Measurements from ENCODE around the gene METTL16. TPM values are rescaled to one million over a fixed set of nuclear protein-coding genes. Genes with fewer than 3 reads are reported as not detected.
"Not testable (repeated sequence)": the region's sequence is repeated elsewhere in the genome, so short reads cannot be mapped to it uniquely, and the experiment has no call there.

METTL16 gene
- polyA plus RNA-seq, 1 of the 3 experiments (the other 2 are of a cell fraction): 8.1 TPM

GRCh38 chr17:2531243-2531954 lies 19.7 kb upstream of the METTL16 start:
- not testable (repeated sequence) for H3K4me2 ChIP-seq; H4K20me1 ChIP-seq (ENCODE audit: insufficient read depth); H3K4me1 ChIP-seq (ENCODE audit: control insufficient read depth in 1 of 2, insufficient read depth in 2 of 2, low read depth in 1 of 2, low read length in 1 of 2); H3K36me3 ChIP-seq (replicated peaks in 1 of 2; ENCODE audit: control insufficient read depth in 1 of 2, insufficient read depth in 2 of 2, low read length in 1 of 2); H3K79me2 ChIP-seq (ENCODE audit: insufficient read depth); H3K9me2 ChIP-seq; H3F3A ChIP-seq (replicated peaks; ENCODE audit: insufficient read depth); H2AFZ ChIP-seq (ENCODE audit: low read depth); H3K4me3 ChIP-seq (ENCODE audit: low read depth in 2 of 2, low read length in 1 of 2); H3K9ac ChIP-seq; H3K27me3 ChIP-seq (ENCODE audit: insufficient read depth); H3K27ac ChIP-seq (ENCODE audit: low read depth in 2 of 2, low read length in 1 of 2); DNase-seq; H3K9me3 ChIP-seq
- ChIA-PET POLR2A (interaction anchor here (0.9 kb wide), 1 partner anchor 20 kb away, joined by 3 read pairs; the partner anchor contains the start of gene METTL16), CTCF (interaction anchor here (1.1 kb wide), 1 partner anchor 15 kb away, joined by 3 read pairs; no protein-coding TSS in a partner anchor)
- 73% methylated on average over 9 of the region's 9 CpGs for WGBS (ENCODE audit: low lambda C conversion rate)

GRCh38 chr17:2521775-2522410 lies 10.2 kb upstream of the METTL16 start:
- H3K4me2 ChIP-seq; H3K27me3 ChIP-seq (ENCODE audit: insufficient read depth); H3K4me3 ChIP-seq (ENCODE audit: low read depth in 2 of 2, low read length in 1 of 2); H3K9me3 ChIP-seq; H3K79me2 ChIP-seq (ENCODE audit: insufficient read depth); H3K9me2 ChIP-seq; DNase-seq; H2AFZ ChIP-seq (ENCODE audit: low read depth); H3K9ac ChIP-seq; H3K4me1 ChIP-seq (ENCODE audit: control insufficient read depth in 1 of 2, insufficient read depth in 2 of 2, low read depth in 1 of 2, low read length in 1 of 2); H3F3A ChIP-seq (replicated peaks; ENCODE audit: insufficient read depth); POLR2A ChIA-PET; H3K27ac ChIP-seq (ENCODE audit: low read depth in 2 of 2, low read length in 1 of 2); H4K20me1 ChIP-seq (ENCODE audit: insufficient read depth); H3K36me3 ChIP-seq (replicated peaks in 1 of 2; ENCODE audit: control insufficient read depth in 1 of 2, insufficient read depth in 2 of 2, low read length in 1 of 2); CTCF ChIA-PET: not testable (repeated sequence)
- 88% methylated on average over 15 of the region's 15 CpGs for WGBS (ENCODE audit: low lambda C conversion rate)

GRCh38 chr17:2521257-2521656 lies 9.6 kb upstream of the METTL16 start:
- POLR2A ChIA-PET: no interaction called here
- no peaks in the 10 kb centered on the region for H3F3A ChIP-seq (replicated peaks; ENCODE audit: insufficient read depth)
- 83% methylated on average over 5 of the region's 5 CpGs for WGBS (ENCODE audit: low lambda C conversion rate)
- H3K9me3 ChIP-seq: no peaks in the 10 kb centered on the region
- H3K27ac ChIP-seq (ENCODE audit: low read depth in 2 of 2, low read length in 1 of 2): no peak overlapping the region
- H3K4me1 ChIP-seq (ENCODE audit: control insufficient read depth in 1 of 2, insufficient read depth in 2 of 2, low read depth in 1 of 2, low read length in 1 of 2): no peaks in the 10 kb centered on the region
- no peak for DNase-seq
- H3K4me2 ChIP-seq: no peak overlapping the region
- no peaks in the 10 kb centered on the region for H3K9me2 ChIP-seq
- TF ChIP-seq FOSL2 (IDR thresholded peaks at IDR 0.05; ENCODE audit: borderline replicate concordance, low read depth): no peak
- TF ChIP-seq EP300 (IDR thresholded peaks at IDR 0.05; ENCODE audit: borderline replicate concordance in 1 of 2, low read depth in 1 of 2, low read length in 1 of 2): no peak
- TF ChIP-seq FOXJ3 (CRISPR knock-in tag; IDR thresholded peaks at IDR 0.05): no peak
- no peak for TF ChIP-seq GATA2 (CRISPR knock-in tag; IDR thresholded peaks at IDR 0.05)
- no peaks in the 10 kb centered on the region for H3K27me3 ChIP-seq (ENCODE audit: insufficient read depth)
- no peaks in the 10 kb centered on the region for H3K36me3 ChIP-seq (replicated peaks in 1 of 2; ENCODE audit: control insufficient read depth in 1 of 2, insufficient read depth in 2 of 2, low read length in 1 of 2)
- CTCF ChIA-PET: no interaction called here
- no peak overlapping the region for H3K9ac ChIP-seq
- no peaks in the 10 kb centered on the region for H3K79me2 ChIP-seq (ENCODE audit: insufficient read depth)
- H4K20me1 ChIP-seq (ENCODE audit: insufficient read depth): no peaks in the 10 kb centered on the region
- no peak overlapping the region for H3K4me3 ChIP-seq (ENCODE audit: low read depth in 2 of 2, low read length in 1 of 2)
- H2AFZ ChIP-seq (ENCODE audit: low read depth): no peak overlapping the region

- DNase-seq: no peak
- Histone ChIP-seq H3K4me3 (ENCODE audit: low read depth in 2 of 2, low read length in 1 of 2) (no peak overlapping the region), H3K27ac (ENCODE audit: low read depth in 2 of 2, low read length in 1 of 2) (no peak overlapping the region), H3K27me3 (ENCODE audit: insufficient read depth) (no peaks in the 10 kb centered on the region), H3F3A (replicated peaks; ENCODE audit: insufficient read depth) (no peaks in the 10 kb centered on the region), H2AFZ (ENCODE audit: low read depth) (no peak overlapping the region), H3K9me2 (no peaks in the 10 kb centered on the region), H3K9ac (no peak overlapping the region), H4K20me1 (ENCODE audit: insufficient read depth) (no peaks in the 10 kb centered on the region), H3K36me3 (replicated peaks in 1 of 2; ENCODE audit: control insufficient read depth in 1 of 2, insufficient read depth in 2 of 2, low read length in 1 of 2) (no peaks in the 10 kb centered on the region), H3K4me1 (ENCODE audit: control insufficient read depth in 1 of 2, insufficient read depth in 2 of 2, low read depth in 1 of 2, low read length in 1 of 2) (peaks cover 0 to 3% of the 10 kb centered on the region in 2 experiments; a peak in 1 of 4 replicates), H3K4me2 (no peak overlapping the region), H3K79me2 (ENCODE audit: insufficient read depth) (no peaks in the 10 kb centered on the region), H3K9me3 (no peaks in the 10 kb centered on the region)
- TF ChIP-seq JUND (IDR thresholded peaks at IDR 0.05) (no peak), USF2 (IDR thresholded peaks at IDR 0.05; ENCODE audit: borderline replicate concordance, low read depth, low read length) (no peak)
- ChIA-PET POLR2A (no interaction called here), CTCF (no interaction called here)
- 85% methylated on average over 3 of the region's 5 CpGs for WGBS (ENCODE audit: low lambda C conversion rate)
Measured at GRCh38 chr17:2517539-2517938, 5.9 kb upstream of the METTL16 start.

All from SK-N-SH (cell line).